ENCODE measurements around the gene CDK15. TPM values are rescaled to one million over a fixed set of nuclear protein-coding genes. Genes with fewer than 3 reads are reported as not detected.

CDK15 gene
- polyA plus RNA-seq, 2 donors: 0.05 to 0.18 TPM

DNA sequence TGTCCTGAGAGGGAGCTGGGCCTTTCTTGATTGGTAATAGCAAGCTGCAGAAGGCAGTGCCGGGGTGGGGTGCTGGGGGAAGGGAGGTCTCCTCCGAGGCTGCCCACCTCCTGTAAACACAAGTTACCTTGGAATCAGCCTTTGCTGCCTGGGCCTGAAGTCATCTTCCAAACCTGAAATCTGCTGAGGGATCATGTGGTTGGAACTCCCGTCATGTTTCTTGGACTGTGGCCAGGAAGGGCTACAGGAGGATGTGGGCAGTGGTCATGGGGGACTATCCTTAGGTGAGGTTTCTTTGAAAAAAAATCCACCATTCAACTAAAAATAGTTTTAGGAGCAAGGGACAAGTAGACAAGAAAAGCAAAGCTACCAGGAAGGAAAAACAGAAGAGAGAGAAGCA lies 74.2 kb downstream of the CDK15 start:
- no peaks in the 10 kb centered on the region for H3K4me1 ChIP-seq (ENCODE audit: control insufficient read depth in 2 of 2, insufficient read depth in 2 of 2, low read length in 1 of 2)
- no peak overlapping the region for H3K27ac ChIP-seq (ENCODE audit: low read depth in 2 of 2, low read length in 1 of 2)
- WGBS, 2 donors: 42 to 44% methylated on average over 3 of the region's 3 CpGs
- no peaks in the 10 kb centered on the region for H3K9me3 ChIP-seq (ENCODE audit: control insufficient read depth in 2 of 2, insufficient read depth in 1 of 2, low read depth in 1 of 2, low read length in 1 of 2)
- H3K27me3 ChIP-seq (ENCODE audit: control insufficient read depth in 1 of 2, insufficient read depth in 2 of 2, low read length in 2 of 2): no peaks in the 10 kb centered on the region
- H3K36me3 ChIP-seq (ENCODE audit: control insufficient read depth in 2 of 2, insufficient read depth in 2 of 2, low read length in 1 of 2): no peaks in the 10 kb centered on the region
- no peak overlapping the region for H3K4me3 ChIP-seq (ENCODE audit: low read depth in 1 of 2, low read length in 2 of 2)

DNA sequence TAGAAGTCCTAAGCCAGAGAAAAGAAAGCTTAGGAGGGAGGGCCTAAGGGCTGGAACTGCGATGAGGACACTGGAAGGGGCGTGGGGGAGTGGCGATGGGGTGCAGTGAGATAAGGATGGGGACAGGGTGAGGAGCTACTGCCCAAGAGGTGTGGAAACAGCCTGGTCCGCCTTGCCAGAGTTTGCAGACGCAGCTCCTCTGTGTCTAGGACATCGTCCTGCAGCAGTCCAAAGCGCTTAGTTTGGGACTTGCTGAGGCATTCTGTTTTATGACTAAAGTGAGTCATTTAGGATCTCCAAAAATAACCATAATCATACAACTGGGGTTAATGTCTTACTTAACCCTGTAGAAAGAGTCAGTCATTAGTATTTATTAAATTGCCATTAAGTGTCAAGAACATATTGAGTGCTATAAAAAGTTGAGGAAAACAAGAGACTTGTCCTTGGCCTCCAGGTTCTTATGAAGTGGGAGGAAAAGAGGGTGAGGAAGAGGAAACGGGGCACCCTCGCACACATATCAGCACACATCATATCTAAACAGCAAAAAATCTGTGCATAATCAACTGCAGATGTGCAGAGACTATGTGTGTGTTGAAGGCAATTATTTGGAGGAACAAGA lies 74.8 kb downstream of the CDK15 start:
- H3K27me3 ChIP-seq (ENCODE audit: control insufficient read depth in 1 of 2, insufficient read depth in 2 of 2, low read length in 2 of 2): no peaks in the 10 kb centered on the region
- H3K36me3 ChIP-seq (ENCODE audit: control insufficient read depth in 2 of 2, insufficient read depth in 2 of 2, low read length in 1 of 2): no peaks in the 10 kb centered on the region
- WGBS, 2 donors: 65 to 75% methylated on average over 9 of the region's 9 CpGs
- no peaks in the 10 kb centered on the region for H3K9me3 ChIP-seq (ENCODE audit: control insufficient read depth in 2 of 2, insufficient read depth in 1 of 2, low read depth in 1 of 2, low read length in 1 of 2)
- no peak overlapping the region for H3K27ac ChIP-seq (ENCODE audit: low read depth in 2 of 2, low read length in 1 of 2)
- no peak overlapping the region for H3K4me3 ChIP-seq (ENCODE audit: low read depth in 1 of 2, low read length in 2 of 2)
- no peaks in the 10 kb centered on the region for H3K4me1 ChIP-seq (ENCODE audit: control insufficient read depth in 2 of 2, insufficient read depth in 2 of 2, low read length in 1 of 2)

- 85 to 88% methylated on average over 4 of the region's 4 CpGs for WGBS, 2 donors
- Histone ChIP-seq H3K27ac (ENCODE audit: low read depth in 2 of 2, low read length in 1 of 2) (no peak overlapping the region), H3K36me3 (ENCODE audit: control insufficient read depth in 2 of 2, insufficient read depth in 2 of 2, low read length in 1 of 2) (no peaks in the 10 kb centered on the region), H3K4me3 (ENCODE audit: low read depth in 1 of 2, low read length in 2 of 2) (no peak overlapping the region), H3K27me3 (ENCODE audit: control insufficient read depth in 1 of 2, insufficient read depth in 2 of 2, low read length in 2 of 2) (no peaks in the 10 kb centered on the region), H3K4me1 (ENCODE audit: control insufficient read depth in 2 of 2, insufficient read depth in 2 of 2, low read length in 1 of 2) (no peaks in the 10 kb centered on the region), H3K9me3 (ENCODE audit: control insufficient read depth in 2 of 2, insufficient read depth in 1 of 2, low read depth in 1 of 2, low read length in 1 of 2) (no peaks in the 10 kb centered on the region)
Observed at GRCh38 chr2:201881741-201882140, 75.4 kb downstream of the CDK15 start.

DNA sequence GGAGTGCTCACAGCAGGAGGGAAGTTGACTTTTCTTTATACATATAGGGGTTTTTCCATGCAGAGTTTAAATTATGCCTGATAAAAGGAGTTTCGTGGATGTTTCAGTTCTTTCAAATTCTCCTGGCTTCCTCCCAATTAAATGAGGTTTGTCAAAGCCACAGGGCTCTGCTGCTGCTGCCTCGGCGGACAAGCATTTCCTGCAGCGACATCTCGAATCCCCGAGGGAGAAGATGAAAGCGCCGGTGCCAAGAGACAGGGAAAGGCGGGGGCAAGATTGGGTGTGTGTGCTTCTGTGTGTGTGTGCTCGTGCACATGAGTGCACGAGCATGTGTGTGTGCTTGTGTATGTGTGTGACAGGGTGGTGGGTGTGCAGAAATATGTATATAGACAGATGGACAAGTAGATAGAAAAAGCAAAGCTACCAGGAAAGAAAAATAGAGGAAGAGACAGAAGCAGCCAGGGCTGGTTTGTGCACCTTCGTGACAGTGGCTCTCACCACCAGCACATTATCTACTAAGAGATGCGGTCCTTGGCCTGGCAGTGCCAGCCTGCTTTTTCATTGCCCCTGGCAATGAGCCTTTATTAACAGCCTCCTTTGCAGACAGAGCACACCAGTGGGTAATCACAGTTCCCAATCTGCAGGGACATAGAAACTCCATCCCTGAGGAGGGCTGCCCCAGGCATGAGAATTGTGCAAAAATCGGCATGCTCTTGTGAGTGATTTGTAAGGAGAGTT lies 76.2 kb downstream of the CDK15 start:
- 14 to 27% methylated on average over 14 of the region's 14 CpGs for WGBS, 2 donors

GRCh38 chr2:201883606-201884369 lies 77.5 kb downstream of the CDK15 start:
- no peaks in the 10 kb centered on the region for H3K36me3 ChIP-seq (ENCODE audit: control insufficient read depth in 2 of 2, insufficient read depth in 2 of 2, low read length in 1 of 2)
- H3K4me1 ChIP-seq (ENCODE audit: control insufficient read depth in 2 of 2, insufficient read depth in 2 of 2, low read length in 1 of 2): no peaks in the 10 kb centered on the region
- H3K4me3 ChIP-seq (ENCODE audit: low read depth in 1 of 2, low read length in 2 of 2): no peak overlapping the region
- 33 to 38% methylated on average over 8 of the region's 8 CpGs for WGBS, 2 donors
- no peaks in the 10 kb centered on the region for H3K27me3 ChIP-seq (ENCODE audit: control insufficient read depth in 1 of 2, insufficient read depth in 2 of 2, low read length in 2 of 2)
- H3K27ac ChIP-seq (ENCODE audit: low read depth in 2 of 2, low read length in 1 of 2): no peak overlapping the region
- no peaks in the 10 kb centered on the region for H3K9me3 ChIP-seq (ENCODE audit: control insufficient read depth in 2 of 2, insufficient read depth in 1 of 2, low read depth in 1 of 2, low read length in 1 of 2)

More for the DNA sequence above, 76.2 kb downstream of the CDK15 start:
- H3K27ac ChIP-seq (ENCODE audit: low read depth in 2 of 2, low read length in 1 of 2): no peak overlapping the region
- H3K27me3 ChIP-seq (ENCODE audit: control insufficient read depth in 1 of 2, insufficient read depth in 2 of 2, low read length in 2 of 2): no peaks in the 10 kb centered on the region
- H3K36me3 ChIP-seq (ENCODE audit: control insufficient read depth in 2 of 2, insufficient read depth in 2 of 2, low read length in 1 of 2): no peaks in the 10 kb centered on the region
- no peaks in the 10 kb centered on the region for H3K4me1 ChIP-seq (ENCODE audit: control insufficient read depth in 2 of 2, insufficient read depth in 2 of 2, low read length in 1 of 2)
- no peak overlapping the region for H3K4me3 ChIP-seq (ENCODE audit: low read depth in 1 of 2, low read length in 2 of 2)
- H3K9me3 ChIP-seq (ENCODE audit: control insufficient read depth in 2 of 2, insufficient read depth in 1 of 2, low read depth in 1 of 2, low read length in 1 of 2): no peaks in the 10 kb centered on the region

- H3K36me3 ChIP-seq (ENCODE audit: control insufficient read depth in 2 of 2, insufficient read depth in 2 of 2, low read length in 1 of 2): no peaks in the 10 kb centered on the region
- H3K27ac ChIP-seq (ENCODE audit: low read depth in 2 of 2, low read length in 1 of 2): no peak overlapping the region
- no peak overlapping the region for H3K4me3 ChIP-seq (ENCODE audit: low read depth in 1 of 2, low read length in 2 of 2)
- 59 to 67% methylated on average over 3 of the region's 3 CpGs for WGBS, 2 donors
- no peaks in the 10 kb centered on the region for H3K9me3 ChIP-seq (ENCODE audit: control insufficient read depth in 2 of 2, insufficient read depth in 1 of 2, low read depth in 1 of 2, low read length in 1 of 2)
- H3K4me1 ChIP-seq (ENCODE audit: control insufficient read depth in 2 of 2, insufficient read depth in 2 of 2, low read length in 1 of 2): peaks cover 0 to 4% of the 10 kb centered on the region in 2 donors
- no peaks in the 10 kb centered on the region for H3K27me3 ChIP-seq (ENCODE audit: control insufficient read depth in 1 of 2, insufficient read depth in 2 of 2, low read length in 2 of 2)
Observed at GRCh38 chr2:201886504-201886903, 80.2 kb downstream of the CDK15 start.

- Histone ChIP-seq H3K36me3 (ENCODE audit: control insufficient read depth in 2 of 2, insufficient read depth in 2 of 2, low read length in 1 of 2) (no peaks in the 10 kb centered on the region), H3K4me3 (ENCODE audit: low read depth in 1 of 2, low read length in 2 of 2) (no peak overlapping the region), H3K9me3 (ENCODE audit: control insufficient read depth in 2 of 2, insufficient read depth in 1 of 2, low read depth in 1 of 2, low read length in 1 of 2) (no peaks in the 10 kb centered on the region), H3K27me3 (ENCODE audit: control insufficient read depth in 1 of 2, insufficient read depth in 2 of 2, low read length in 2 of 2) (no peaks in the 10 kb centered on the region), H3K4me1 (ENCODE audit: control insufficient read depth in 2 of 2, insufficient read depth in 2 of 2, low read length in 1 of 2) (peaks cover 0 to 4% of the 10 kb centered on the region in 2 donors), H3K27ac (ENCODE audit: low read depth in 2 of 2, low read length in 1 of 2) (no peak overlapping the region)
- WGBS, 2 donors: 42 to 44% methylated on average over 9 of the region's 9 CpGs
Observed at GRCh38 chr2:201887773-201888425, 81.6 kb downstream of the CDK15 start.

DNA sequence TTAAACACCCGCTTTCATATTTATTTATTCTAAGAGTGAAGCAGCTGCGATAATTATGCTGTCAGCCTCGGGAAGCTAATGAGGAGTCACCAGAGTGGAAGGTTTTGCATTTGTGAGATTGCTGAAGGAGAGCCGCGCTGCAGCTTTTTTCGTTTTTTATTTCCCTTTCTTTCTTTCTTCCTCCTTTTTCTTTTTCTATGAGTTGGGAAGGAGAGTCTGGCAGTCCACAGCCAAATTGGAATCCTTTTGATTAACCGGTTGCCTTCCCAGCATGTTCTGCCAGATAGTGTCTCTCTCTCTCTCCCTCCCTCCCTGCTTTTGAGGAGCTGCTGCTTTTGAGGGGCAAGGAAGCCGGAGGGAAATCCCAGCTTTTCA lies 82.1 kb downstream of the CDK15 start:
- Histone ChIP-seq H3K4me3 (ENCODE audit: low read depth in 1 of 2, low read length in 2 of 2) (no peak overlapping the region), H3K27me3 (ENCODE audit: control insufficient read depth in 1 of 2, insufficient read depth in 2 of 2, low read length in 2 of 2) (no peaks in the 10 kb centered on the region), H3K36me3 (ENCODE audit: control insufficient read depth in 2 of 2, insufficient read depth in 2 of 2, low read length in 1 of 2) (no peaks in the 10 kb centered on the region), H3K9me3 (ENCODE audit: control insufficient read depth in 2 of 2, insufficient read depth in 1 of 2, low read depth in 1 of 2, low read length in 1 of 2) (no peaks in the 10 kb centered on the region), H3K4me1 (ENCODE audit: control insufficient read depth in 2 of 2, insufficient read depth in 2 of 2, low read length in 1 of 2) (peaks cover 0 to 4% of the 10 kb centered on the region in 2 donors), H3K27ac (ENCODE audit: low read depth in 2 of 2, low read length in 1 of 2) (no peak overlapping the region)
- 31 to 36% methylated on average over 8 of the region's 8 CpGs for WGBS, 2 donors

DNA sequence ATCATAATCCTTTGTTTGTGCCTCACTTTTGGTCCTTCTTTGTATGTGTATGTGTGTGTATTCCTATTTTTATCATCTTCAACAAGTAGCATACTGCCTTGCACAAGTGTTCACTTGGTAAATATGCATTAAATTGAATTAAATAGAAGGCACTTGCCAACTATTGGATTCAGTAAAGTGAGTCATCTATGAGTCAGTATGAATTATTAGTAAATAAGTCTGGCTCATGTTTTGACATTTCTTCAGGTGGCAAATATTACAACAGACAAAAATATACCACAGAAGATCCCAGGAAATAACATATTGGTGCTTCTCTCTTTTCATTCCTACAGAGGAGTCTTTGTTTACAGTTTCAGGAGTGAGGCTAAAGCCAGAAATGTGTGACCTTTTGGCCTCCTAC lies 84.1 kb downstream of the CDK15 start:
- no peaks in the 10 kb centered on the region for H3K36me3 ChIP-seq (ENCODE audit: control insufficient read depth in 2 of 2, insufficient read depth in 2 of 2, low read length in 1 of 2)
- no peaks in the 10 kb centered on the region for H3K9me3 ChIP-seq (ENCODE audit: control insufficient read depth in 2 of 2, insufficient read depth in 1 of 2, low read depth in 1 of 2, low read length in 1 of 2)
- H3K27ac ChIP-seq (ENCODE audit: low read depth in 2 of 2, low read length in 1 of 2): no peak overlapping the region
- no peaks in the 10 kb centered on the region for H3K27me3 ChIP-seq (ENCODE audit: control insufficient read depth in 1 of 2, insufficient read depth in 2 of 2, low read length in 2 of 2)
- peaks cover 0 to 4% of the 10 kb centered on the region in 2 donors for H3K4me1 ChIP-seq (ENCODE audit: control insufficient read depth in 2 of 2, insufficient read depth in 2 of 2, low read length in 1 of 2)
- no peak overlapping the region for H3K4me3 ChIP-seq (ENCODE audit: low read depth in 1 of 2, low read length in 2 of 2)

Data from esophagus (tissue), 2 donors.